HPDE6-E6E7 (cell line): ENCODE data around the gene ZNF155.
A peak's percentile ranks its signal among the peaks of the same experiment; 100 is the strongest.

Source experiments
- DNase-seq: peaks from one replicate; pipeline ENCODE4 v3.0.0; 2011; ENCODE audit warnings: missing footprints; ENCODE audit errors: extremely low spot score

ZNF155 gene

GRCh38 chr19:44003461-44004009 lies 19.5 kb downstream of the ZNF155 start:
- DNase-seq, result no peak

- no peak for DNase-seq
Observed at GRCh38 chr19:44005973-44006372, 22.0 kb downstream of the ZNF155 start.

- DNase-seq, result no peak
Observed at GRCh38 chr19:44007473-44007872, 23.5 kb downstream of the ZNF155 start.

DNA sequence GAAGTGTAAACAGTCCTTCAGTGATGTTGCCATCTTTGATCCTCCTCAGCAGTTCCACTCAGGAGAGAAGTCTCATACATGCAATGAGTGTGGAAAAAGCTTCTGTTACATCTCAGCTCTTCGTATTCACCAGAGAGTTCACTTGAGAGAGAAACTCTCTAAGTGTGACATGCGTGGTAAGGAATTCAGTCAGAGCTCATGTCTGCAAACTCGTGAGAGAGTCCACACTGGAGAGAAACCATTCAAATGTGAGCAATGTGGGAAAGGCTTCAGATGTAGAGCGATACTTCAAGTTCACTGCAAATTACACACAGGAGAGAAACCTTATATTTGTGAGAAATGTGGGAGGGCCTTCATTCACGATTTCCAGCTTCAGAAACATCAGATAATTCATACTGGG lies 26.5 kb downstream of the ZNF155 start:
- no peak for DNase-seq

DNA sequence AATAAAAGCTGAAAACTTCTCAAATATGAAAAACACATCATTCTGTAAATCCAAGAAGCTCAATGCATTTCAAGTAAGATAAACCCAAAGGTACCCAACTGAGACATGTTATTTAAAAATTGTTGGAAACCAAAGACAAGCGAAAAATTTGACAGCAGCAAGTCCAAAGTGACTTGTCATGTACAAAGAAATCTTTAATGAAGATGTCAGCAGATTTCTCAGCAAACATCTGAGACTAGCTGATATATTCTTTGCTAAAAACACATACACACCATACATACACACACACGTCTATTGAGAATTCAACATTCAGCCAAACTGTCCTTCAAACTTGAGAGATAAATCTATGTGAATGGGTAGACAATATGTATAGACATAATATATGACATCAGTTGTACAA lies 35.5 kb downstream of the ZNF155 start:
- no peak for DNase-seq

GRCh38 chr19:44021221-44021620 lies 37.2 kb downstream of the ZNF155 start:
- no peak for DNase-seq

DNA sequence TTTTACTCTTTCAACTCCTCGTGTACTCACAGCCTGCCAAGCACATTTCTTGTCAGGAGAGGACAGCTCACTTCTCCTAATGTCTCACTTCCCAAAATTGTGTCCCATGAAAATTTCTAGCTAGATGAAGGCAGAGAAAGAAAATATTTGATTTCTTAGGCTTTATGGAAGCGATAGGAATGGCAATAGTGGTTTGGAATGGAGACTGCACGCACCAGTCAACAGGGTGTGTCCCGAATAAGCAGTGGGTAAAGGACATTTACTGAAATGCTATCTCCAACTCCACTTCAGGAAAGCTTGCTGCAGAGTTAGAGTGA lies 40.9 kb downstream of the ZNF155 start:
- no peak for DNase-seq

DNA sequence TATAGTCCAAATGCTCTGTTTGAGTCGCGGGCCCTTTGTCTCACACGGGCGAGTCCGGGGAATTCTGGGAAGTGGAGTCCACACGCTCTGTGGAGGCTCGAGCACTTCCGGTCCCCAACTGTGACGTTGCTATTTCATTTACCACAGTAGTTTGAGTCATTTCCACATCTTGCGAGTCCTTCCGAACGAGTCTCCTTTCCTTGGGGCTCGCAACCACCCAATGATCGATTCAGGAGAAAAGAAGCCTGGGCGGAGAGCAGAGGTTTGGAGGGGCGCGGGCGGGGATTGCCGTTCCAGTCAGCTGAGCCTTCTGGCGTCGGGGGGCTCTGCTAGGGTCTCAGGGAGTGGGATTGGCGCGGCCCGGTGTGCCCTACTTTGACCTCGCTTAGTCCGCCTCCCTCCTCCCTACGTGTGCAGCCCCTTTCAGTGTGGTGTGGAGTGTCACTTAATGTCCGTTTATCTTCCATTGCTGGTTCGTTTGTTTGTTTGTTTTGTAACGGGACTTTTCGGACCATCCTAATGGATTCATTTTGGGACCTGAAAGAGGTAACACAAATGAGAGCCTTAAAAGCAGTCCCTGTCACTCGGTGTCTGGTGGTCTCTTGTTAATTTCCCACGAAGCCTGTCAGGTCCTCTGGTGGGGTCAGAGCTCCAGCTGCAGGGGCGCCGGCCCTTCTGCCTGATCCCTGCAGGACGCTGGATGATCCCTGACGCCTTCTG lies 41.4 kb downstream of the ZNF155 start, which contains the start of gene ZNF222:
Gene ZNF222 (plus strand): TSS at position 163 of the 720 bp plus-strand sequence. CDS start 58 bp downstream, at position 221.
- peak; percentile 70 for DNase-seq

DNA sequence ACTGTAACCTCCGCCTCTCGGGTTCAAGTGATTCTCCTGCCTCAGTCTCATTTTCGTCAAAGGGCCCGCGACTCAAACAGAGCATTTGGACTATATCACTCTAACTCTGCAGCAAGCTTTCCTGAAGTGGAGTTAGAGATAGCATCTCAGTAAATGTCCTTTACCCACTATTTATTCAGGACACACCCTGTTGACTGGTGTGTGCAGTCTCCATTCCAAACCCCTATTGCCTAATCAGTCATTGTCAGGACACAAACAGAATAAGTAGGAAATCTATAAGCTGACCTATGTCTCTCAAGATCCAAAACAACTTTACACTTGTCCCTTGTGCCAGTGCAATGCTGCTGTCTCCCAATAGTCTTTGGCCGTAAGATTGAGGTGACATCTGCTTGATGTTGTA lies 42.6 kb downstream of the ZNF155 start:
- no peak for DNase-seq

- DNase-seq, result no peak
Observed at GRCh38 chr19:44032001-44032610, 48.1 kb downstream of the ZNF155 start.

GRCh38 chr19:44042147-44042546 lies 58.2 kb downstream of the ZNF155 start:
- no peak for DNase-seq
